Muscle layer of duodenum (tissue), 2 donors: Measurements from ENCODE around the gene ANKRD36.
"Not testable (repeated sequence)": the region's sequence is repeated elsewhere in the genome, so short reads cannot be mapped to it uniquely, and the experiment has no call there.

ENCODE experiments used
- H3K27ac ChIP-seq: one replicate; pipeline ENCODE4 v1.7.0; 2013; ENCODE audit warnings: mild to moderate bottlenecking, low read length
- H3K27me3 ChIP-seq: one replicate; pipeline ENCODE4 v1.7.0; 2013; ENCODE audit warnings: low read depth, mild to moderate bottlenecking, control low read depth, low read length
- H3K36me3 ChIP-seq, 2 donors: one replicate each; pipeline ENCODE4 v1.7.0; 2013; ENCODE audit warnings: low read length in 2 of 2, control low read depth in 1 of 2, mild to moderate bottlenecking in 1 of 2; ENCODE audit not compliant: insufficient read depth in 2 of 2, control insufficient read depth in 1 of 2
- H3K4me1 ChIP-seq, 2 donors: one replicate each; pipeline ENCODE4 v1.7.0; 2013; ENCODE audit warnings: low read length in 2 of 2, mild to moderate bottlenecking in 2 of 2, control low read depth in 1 of 2, moderate library complexity in 1 of 2; ENCODE audit not compliant: insufficient read depth in 2 of 2, control insufficient read depth in 1 of 2
- H3K4me3 ChIP-seq, 2 donors: one replicate each; pipeline ENCODE4 v1.7.0; 2013; ENCODE audit warnings: low read length in 2 of 2, low read depth in 1 of 2, mild to moderate bottlenecking in 1 of 2
- H3K9me3 ChIP-seq, 2 donors: one replicate each; pipeline ENCODE4 v1.7.0; 2013; ENCODE audit warnings: low read length in 2 of 2, control low read depth in 1 of 2, mild to moderate bottlenecking in 1 of 2; ENCODE audit not compliant: control insufficient read depth in 1 of 2
- donor health status: healthy.

Gene ANKRD36

GRCh38 chr2:97113050-97113881, at the start of gene ANKRD36:
TSS of gene ANKRD36 (plus strand) at chr2:97113153. CDS start at chr2:97113740, 587 bp downstream.
- not testable (repeated sequence) for H3K27me3 ChIP-seq, H3K36me3 ChIP-seq, H3K9me3 ChIP-seq, H3K4me1 ChIP-seq
- Histone ChIP-seq H3K27ac (peak within 1 kb of the TSS; percentile 39), H3K4me3 (peak within 1 kb of the TSS; percentile 56 to 75)

GRCh38 chr2:97066030-97066429, 46.9 kb upstream of the ANKRD36 start:
- not testable (repeated sequence) for H3K4me1 ChIP-seq, H3K4me3 ChIP-seq, H3K27me3 ChIP-seq, H3K27ac ChIP-seq, H3K9me3 ChIP-seq, H3K36me3 ChIP-seq

- Histone ChIP-seq H3K36me3 (no peaks in the 10 kb centered on the region), H3K4me3 (no peak overlapping the region), H3K4me1 (no peaks in the 10 kb centered on the region), H3K27me3 (no peaks in the 10 kb centered on the region), H3K27ac (no peak overlapping the region), H3K9me3 (no peaks in the 10 kb centered on the region)
Measured at GRCh38 chr2:97067279-97068004, 45.5 kb upstream of the ANKRD36 start.

- no peak overlapping the region for H3K4me3 ChIP-seq
- H3K27ac ChIP-seq: no peak overlapping the region
- H3K27me3 ChIP-seq: no peaks in the 10 kb centered on the region
- H3K9me3 ChIP-seq: no peaks in the 10 kb centered on the region
- no peaks in the 10 kb centered on the region for H3K4me1 ChIP-seq
- no peaks in the 10 kb centered on the region for H3K36me3 ChIP-seq
Measured at GRCh38 chr2:97068074-97068473, 44.9 kb upstream of the ANKRD36 start.

GRCh38 chr2:97068722-97069121, 44.2 kb upstream of the ANKRD36 start:
- not testable (repeated sequence) for H3K27ac ChIP-seq, H3K36me3 ChIP-seq, H3K9me3 ChIP-seq, H3K4me3 ChIP-seq, H3K27me3 ChIP-seq, H3K4me1 ChIP-seq

- not testable (repeated sequence) for H3K36me3 ChIP-seq, H3K27ac ChIP-seq, H3K27me3 ChIP-seq, H3K4me1 ChIP-seq, H3K4me3 ChIP-seq, H3K9me3 ChIP-seq
Measured at GRCh38 chr2:97070915-97071314, 42.0 kb upstream of the ANKRD36 start.

GRCh38 chr2:97077213-97077612, 35.7 kb upstream of the ANKRD36 start:
- H3K36me3 ChIP-seq, H3K9me3 ChIP-seq, H3K27me3 ChIP-seq, H3K27ac ChIP-seq, H3K4me1 ChIP-seq, H3K4me3 ChIP-seq: not testable (repeated sequence)

- not testable (repeated sequence) for H3K4me1 ChIP-seq, H3K36me3 ChIP-seq
Measured at GRCh38 chr2:97080855-97081254, 32.1 kb upstream of the ANKRD36 start.

GRCh38 chr2:97082206-97082605, 30.7 kb upstream of the ANKRD36 start:
- not testable (repeated sequence) for H3K36me3 ChIP-seq, H3K9me3 ChIP-seq, H3K4me1 ChIP-seq, H3K27me3 ChIP-seq, H3K4me3 ChIP-seq, H3K27ac ChIP-seq

More at GRCh38 chr2:97080855-97081254, 32.1 kb upstream of the ANKRD36 start:
- not testable (repeated sequence) for H3K9me3 ChIP-seq, H3K4me3 ChIP-seq, H3K27me3 ChIP-seq, H3K27ac ChIP-seq

- H3K9me3 ChIP-seq, H3K27ac ChIP-seq, H3K27me3 ChIP-seq, H3K36me3 ChIP-seq, H3K4me3 ChIP-seq, H3K4me1 ChIP-seq: not testable (repeated sequence)
Measured at GRCh38 chr2:97083516-97083915, 29.4 kb upstream of the ANKRD36 start.

GRCh38 chr2:97085093-97085492, 27.9 kb upstream of the ANKRD36 start:
- not testable (repeated sequence) for H3K36me3 ChIP-seq, H3K4me1 ChIP-seq, H3K27ac ChIP-seq, H3K4me3 ChIP-seq, H3K9me3 ChIP-seq, H3K27me3 ChIP-seq

GRCh38 chr2:97088706-97089105, 24.2 kb upstream of the ANKRD36 start:
- not testable (repeated sequence) for H3K36me3 ChIP-seq, H3K4me3 ChIP-seq, H3K27me3 ChIP-seq, H3K9me3 ChIP-seq, H3K4me1 ChIP-seq, H3K27ac ChIP-seq
